GM20431 (cell line): Measurements from ENCODE around the gene TBX19.

Experiments used
- in situ Hi-C: fragments of 300-500 bp; cut with MseI, MboI; formaldehyde crosslinking; loops from one replicate; pipeline ENCODE4 v1.15.0; 2020; ENCODE audit warnings: low sequenced_read_pairs; ENCODE audit not compliant: unreplicated experiment

The TBX19 gene

GRCh38 chr1:168280296-168280927, at the start of gene TBX19:
Gene TBX19, plus strand, starts transcription at chr1:168280877. Its CDS starts 214 bp downstream, at chr1:168281091.
- in situ Hi-C loops = no loop called here

GRCh38 chr1:168234846-168235547, 45.7 kb upstream of the TBX19 start:
- in situ Hi-C loops = no loop called here

DNA sequence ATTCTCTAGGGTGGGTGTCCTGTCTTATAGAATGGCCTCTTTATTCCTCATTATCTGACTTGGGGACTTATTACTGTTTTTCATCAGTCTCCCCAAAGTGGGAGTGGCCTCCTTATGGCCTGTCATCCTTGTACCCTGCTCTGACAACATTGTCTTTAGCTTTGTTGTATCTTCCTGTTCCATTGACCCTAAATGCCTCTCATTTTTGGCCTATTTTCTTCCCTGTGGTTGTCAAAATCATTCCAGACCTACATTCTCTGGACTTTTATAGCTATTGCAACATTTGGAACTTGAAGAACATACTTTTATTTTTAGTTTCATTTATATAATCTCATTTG, 45.2 kb upstream of the TBX19 start:
- in situ Hi-C loops = no loop called here

GRCh38 chr1:168235937-168236336, 44.7 kb upstream of the TBX19 start:
- in situ Hi-C loops = no loop called here

- in situ Hi-C loops = no loop called here
Measured at GRCh38 chr1:168236836-168237611, 43.7 kb upstream of the TBX19 start.

DNA sequence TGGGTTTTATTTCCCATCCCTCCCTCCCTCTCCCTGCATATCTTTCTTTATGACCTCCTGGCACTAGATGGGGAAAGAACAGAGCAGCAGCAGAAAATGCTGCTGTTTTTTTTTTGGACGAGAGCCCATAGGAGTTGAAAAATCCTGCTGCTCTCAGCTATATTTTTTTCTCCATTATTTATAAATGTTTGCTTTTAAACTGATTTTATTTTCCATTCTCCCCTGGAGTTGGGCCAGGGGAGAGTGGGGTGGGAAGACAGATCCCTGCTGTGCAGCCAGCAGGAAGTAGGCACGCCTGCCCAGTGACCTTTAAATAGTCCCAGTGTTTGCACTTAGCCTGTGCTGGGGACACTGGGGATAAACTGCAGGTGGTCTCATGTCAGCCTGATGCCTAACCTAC, 37.5 kb upstream of the TBX19 start:
- in situ Hi-C loops = no loop called here

DNA sequence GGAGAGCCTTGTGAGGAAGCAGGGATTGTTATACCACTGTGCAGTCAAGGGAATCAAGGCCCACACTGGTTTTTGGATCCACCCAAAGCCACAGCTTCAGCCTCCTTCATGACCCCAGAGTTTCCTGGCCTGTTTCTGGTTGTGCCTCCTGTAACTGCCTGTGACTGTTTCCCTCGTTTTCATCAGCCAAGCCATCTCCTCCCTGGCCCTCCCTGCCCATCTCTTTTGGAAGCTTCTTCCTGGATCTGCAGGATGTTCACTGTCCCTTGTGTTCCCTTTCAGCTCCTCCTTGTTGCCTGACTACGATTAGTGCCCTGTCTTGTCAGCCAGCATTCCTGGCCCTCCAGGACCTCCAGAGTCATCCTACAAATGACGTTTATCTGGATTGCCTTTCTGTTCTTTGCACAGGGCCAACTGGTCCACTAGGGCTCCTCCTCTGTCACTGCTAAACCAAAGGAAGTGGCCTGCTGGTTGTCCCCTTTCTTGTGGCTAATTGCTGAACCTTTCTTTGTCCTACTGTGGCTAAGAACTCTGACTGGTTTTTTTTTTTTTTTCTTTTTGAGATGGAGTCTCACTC, 37.0 kb upstream of the TBX19 start:
- in situ Hi-C loops = no loop called here

GRCh38 chr1:168245042-168245441, 35.6 kb upstream of the TBX19 start:
- in situ Hi-C loops = no loop called here

GRCh38 chr1:168246506-168246905, 34.2 kb upstream of the TBX19 start:
- in situ Hi-C loops = no loop called here

- in situ Hi-C loops = no loop called here
Measured at GRCh38 chr1:168252204-168252733, 28.4 kb upstream of the TBX19 start.

DNA sequence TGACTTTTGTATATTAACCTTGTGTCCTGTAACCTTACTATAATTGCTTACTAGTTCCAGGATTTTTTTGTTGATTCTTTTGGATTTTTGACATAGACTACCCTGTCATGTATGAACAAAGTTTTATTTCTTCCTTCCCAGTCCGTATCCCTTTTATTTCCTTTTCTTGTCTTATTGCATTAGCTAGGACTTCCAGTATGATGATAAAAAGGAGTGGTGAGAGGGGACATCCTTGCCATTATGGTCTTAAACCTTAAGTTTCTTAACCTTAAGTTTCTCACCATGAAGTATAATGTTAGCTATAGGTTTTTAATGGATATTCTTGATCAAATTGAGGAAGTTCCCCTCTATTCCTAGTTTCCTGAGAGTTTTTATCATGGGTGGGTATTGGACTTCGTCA, 24.5 kb upstream of the TBX19 start:
- in situ Hi-C loops = no loop called here

DNA sequence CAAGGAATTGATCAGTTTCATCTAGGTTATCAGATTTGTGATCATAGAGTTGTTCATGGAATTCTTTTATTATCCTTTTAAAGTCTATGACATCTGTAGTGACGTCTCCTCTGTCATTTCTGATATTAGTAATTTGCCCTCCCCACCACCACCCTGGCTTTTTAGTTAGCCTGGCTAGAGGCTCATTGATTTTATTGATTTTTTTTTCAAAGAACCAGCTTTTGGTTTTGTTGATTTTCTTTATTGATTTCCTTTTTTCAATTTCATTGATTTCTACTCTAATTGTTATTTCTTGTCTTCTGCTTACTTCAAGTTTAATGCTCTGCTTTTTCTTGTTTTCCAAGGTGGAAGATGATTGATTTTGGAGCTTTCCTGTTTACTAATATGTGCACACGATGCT, 23.3 kb upstream of the TBX19 start:
- in situ Hi-C loops = no loop called here

DNA sequence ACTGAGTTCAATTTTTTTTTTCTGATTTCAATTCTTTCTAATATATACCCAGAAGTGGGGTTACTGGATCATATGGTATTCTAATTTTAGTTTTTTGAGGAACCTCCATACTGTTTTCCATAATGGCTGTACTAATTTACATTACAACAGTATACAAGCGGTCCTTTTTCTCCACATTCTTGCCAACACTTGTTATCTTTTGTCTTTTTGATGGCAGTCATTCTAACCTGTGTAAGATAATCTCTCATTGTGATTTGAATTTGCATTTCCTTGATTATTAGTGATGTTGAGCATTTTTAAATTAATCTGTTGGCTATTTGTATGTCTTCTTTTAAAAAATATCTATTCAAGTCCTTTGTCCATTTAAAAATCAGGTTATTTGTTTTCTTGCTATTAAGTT, 21.1 kb upstream of the TBX19 start:
- in situ Hi-C loops = no loop called here

GRCh38 chr1:168260393-168260792, 20.3 kb upstream of the TBX19 start:
- in situ Hi-C loops = no loop called here

DNA sequence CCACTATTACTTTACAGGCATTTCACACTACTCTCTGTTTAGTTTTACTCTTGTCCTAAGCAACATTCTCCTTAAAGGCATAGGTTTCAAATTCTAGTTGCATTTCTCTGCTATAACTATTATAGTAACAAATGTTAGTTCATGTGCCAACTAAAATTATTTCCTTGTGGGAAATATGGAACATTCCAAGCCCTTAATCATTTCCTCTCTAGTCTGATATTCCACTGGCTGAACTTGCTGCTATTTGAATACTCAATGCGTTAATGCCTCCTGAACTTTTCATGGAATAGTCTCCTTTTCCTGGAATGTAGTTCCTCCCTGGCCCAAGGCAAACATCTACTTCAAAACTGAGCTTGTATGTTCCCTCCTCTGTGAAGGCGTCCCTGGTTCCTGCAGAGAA, 19.3 kb upstream of the TBX19 start:
- in situ Hi-C loops = no loop called here

- in situ Hi-C loops = no loop called here
Measured at GRCh38 chr1:168263130-168263529, 17.5 kb upstream of the TBX19 start.

DNA sequence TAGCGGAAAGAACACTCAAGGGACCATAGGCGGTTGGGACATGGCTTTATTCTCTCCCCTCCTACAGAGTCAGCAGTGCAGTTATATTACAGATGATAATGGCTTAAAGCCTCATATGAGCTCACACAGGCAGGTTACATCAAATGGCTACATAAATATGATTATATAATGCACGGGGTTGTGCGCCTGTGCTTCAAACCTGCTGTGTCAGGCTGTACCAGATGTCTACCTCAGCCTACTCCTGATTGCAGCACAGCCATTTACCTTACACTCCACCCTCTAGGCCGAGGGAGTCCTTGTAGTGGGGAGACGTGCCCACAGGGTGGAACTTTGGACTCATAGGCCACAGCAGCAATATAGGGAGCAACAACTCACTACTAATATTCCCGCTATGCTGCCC, 16.4 kb upstream of the TBX19 start:
- in situ Hi-C loops = no loop called here

GRCh38 chr1:168265596-168265995, 15.1 kb upstream of the TBX19 start:
- in situ Hi-C loops = no loop called here

DNA sequence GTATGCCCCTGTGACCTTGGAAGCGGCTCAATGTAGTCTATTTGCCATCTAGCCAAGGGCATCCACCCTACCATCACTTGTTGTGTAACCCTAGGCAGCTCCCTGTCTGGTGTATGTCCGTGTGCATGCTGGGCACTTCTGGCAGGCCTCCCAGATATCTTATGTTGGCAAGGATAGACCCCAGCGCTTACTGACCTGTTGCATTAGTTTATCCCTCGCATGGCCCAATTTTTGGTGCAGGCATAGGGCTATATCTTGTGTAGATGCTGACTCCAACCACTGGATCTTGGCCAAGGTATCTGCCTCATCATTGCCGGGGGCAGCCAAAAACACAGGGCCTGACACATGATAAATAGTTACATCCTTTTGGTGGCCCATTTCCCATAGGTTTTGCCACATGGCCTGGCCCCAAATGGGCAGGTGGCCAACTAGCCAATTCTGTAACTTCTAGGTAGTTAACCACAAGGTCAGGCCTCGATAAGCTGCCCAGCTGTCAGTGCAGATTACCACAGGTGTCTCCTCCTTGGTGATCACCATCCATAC, 14.0 kb upstream of the TBX19 start:
- in situ Hi-C loops = no loop called here

DNA sequence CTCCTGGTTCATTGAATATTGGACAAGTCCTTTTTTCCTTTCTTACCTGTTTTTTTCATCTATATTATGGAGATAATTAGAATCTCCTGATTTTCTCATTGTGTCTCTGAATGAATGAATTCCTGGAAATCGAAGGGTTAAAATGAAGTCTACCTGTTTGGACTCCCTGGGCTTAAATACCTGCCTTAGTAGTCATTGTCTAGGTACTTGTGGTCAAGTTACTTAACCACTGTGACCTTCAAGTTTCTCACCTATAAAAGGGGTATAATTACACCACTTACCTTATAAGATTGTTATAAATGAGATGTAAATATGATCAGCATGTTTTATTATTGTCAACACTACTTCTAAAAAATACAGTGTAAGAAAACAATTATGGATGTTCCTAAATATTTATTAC, 9.0 kb upstream of the TBX19 start:
- in situ Hi-C loops = no loop called here

DNA sequence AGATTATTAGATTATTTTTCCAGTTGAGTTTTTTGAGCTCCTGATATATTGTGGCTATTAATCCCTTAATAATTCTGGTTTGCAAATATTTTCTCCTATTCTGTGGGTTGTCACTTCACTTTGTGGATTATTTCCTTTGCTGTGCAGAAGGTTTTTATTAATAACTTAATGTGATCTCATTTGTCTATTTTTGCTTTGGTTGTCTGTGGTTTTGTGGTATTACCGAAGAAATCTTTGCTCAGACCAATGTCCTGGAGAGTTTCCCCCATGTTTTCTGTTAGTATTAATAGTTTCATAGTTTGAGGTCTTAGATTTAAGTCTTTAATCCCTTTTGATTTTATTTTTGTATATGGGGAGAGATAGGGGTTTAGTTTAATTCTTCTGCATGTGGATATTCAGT, 7.1 kb upstream of the TBX19 start:
- in situ Hi-C loops = no loop called here
